Thoracic aorta (tissue), 2 donors: Measurements from ENCODE around the gene USP34. TPM values are rescaled to one million over a fixed set of nuclear protein-coding genes. Genes with fewer than 3 reads are reported as not detected.

Experiments
- ATAC-seq: fragments of 150-250 bp; one replicate; pipeline ENCODE4 v1.8.0; 2017; ENCODE audit warnings: low read depth; ENCODE audit not compliant: insufficient number of reproducible peaks, low FRiP score
- DNase-seq: peaks from one replicate; pipeline ENCODE4 v3.0.0-alpha.2; 2020; ENCODE audit warnings: low spot score
- H3K27ac ChIP-seq, 2 donors: fragments of 200-600 bp; sonication (generic); 1 replicate in 1 of 2; 2 replicates in 1 of 2; pipeline ENCODE4 v1.5.1; 2016; ENCODE audit warnings: mild to moderate bottlenecking in 2 of 2, moderate library complexity in 2 of 2
- H3K27me3 ChIP-seq: fragments of 200-600 bp; sonication (generic); replicated peaks from 2 replicates; pipeline ENCODE4 v1.6.0; 2016; ENCODE audit warnings: mild to moderate bottlenecking; ENCODE audit not compliant: insufficient read depth
- H3K36me3 ChIP-seq: fragments of 200-600 bp; sonication (generic); one replicate; pipeline ENCODE4 v1.5.1; 2016
- H3K4me1 ChIP-seq, 2 donors: fragments of 200-600 bp; sonication (generic); 1 replicate in 1 of 2; 2 replicates in 1 of 2; pipeline versions ENCODE4 v1.5.1 to v1.6.0; 2016; ENCODE audit warnings: low read depth in 2 of 2, mild to moderate bottlenecking in 1 of 2; ENCODE audit not compliant: control insufficient read depth in 1 of 2
- H3K4me3 ChIP-seq: fragments of 200-600 bp; sonication (generic); 2 replicates; pipeline ENCODE4 v1.5.1; 2016; ENCODE audit warnings: mild to moderate bottlenecking
- H3K9me3 ChIP-seq: fragments of 200-600 bp; sonication (generic); 2 replicates; pipeline ENCODE4 v1.5.1; 2016
- total RNA-seq, 2 donors: library from RNA; depleted of rRNA; stranded (reverse); fragments of >200 nt; gene quantifications; one replicate each; pipeline versions ENCODE4 v1.1.0 to v1.2.3, GENCODE V29; 2016
- TF ChIP-seq, protein P1 (sequence below): fragments of 200-600 bp; sonication (generic); IDR thresholded peaks from one replicate; pipeline ENCODE4 v1.5.1; 2019; ENCODE audit warnings: antibody characterized with exemption

The USP34 gene
- total RNA-seq, 2 donors from 2014 or later: 88.0 to 191 TPM

DNA sequence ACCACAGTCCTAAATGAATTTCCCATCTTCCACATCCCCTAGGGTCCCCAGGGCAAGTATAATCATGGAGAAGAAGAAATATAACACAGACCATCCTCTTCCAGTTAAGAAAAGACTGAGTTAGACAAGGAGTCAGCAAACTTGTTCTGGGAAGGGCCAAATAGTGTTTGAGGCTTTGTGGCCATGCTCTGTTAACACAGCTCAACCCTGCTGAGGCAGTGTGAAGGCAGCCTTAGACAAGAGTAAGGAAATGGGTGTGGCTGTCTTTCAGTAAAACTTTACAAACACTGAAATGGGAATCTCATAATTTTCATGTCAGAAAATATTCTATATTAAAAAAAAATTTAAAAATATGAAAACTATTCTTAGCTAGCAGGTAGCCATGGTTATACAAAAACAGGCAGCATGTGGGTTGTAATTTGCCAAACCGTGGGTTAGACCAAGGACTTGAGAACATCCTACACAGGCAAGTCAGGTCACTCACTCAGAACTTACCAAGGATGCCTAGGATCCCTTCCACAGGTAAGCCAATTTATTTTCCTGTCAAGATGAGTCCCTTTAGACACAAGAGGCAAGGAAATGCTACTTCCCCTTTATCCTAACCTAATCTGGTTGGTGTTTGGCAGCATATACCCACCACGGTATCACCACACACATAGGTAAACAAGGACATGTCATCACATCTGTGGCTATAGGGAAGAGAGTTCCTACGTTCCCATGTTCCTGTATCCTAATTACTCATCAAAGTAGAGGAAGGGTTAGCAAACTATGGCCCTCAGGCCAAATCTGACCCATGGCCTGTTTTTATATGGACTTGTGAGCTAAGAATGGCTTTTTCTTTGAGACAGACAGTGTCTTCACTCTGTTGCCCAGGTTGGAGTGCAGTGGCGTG lies 277.0 kb downstream of the USP34 start:
- ATAC-seq: no peak

DNA sequence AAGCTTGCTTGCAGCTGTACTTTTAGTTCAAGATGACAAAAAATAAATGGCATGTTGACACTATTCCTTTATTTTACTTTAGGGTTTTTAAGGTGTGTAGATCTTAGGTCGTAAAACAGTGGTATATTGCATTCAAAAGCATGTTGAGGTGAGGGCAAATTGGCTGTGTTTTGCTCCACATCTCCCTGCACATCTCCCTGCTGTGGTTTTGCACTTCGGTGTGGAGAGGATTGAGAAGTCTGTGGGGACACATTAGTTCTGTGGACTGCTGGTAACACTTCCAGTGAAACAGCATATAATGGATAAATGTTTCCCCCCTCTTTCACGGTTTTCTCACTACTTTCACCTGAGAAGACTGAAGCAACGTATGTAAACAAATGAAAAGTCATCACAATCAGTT lies 283.8 kb downstream of the USP34 start:
- no peak for ATAC-seq
- TF ChIP-seq, protein P1, sequence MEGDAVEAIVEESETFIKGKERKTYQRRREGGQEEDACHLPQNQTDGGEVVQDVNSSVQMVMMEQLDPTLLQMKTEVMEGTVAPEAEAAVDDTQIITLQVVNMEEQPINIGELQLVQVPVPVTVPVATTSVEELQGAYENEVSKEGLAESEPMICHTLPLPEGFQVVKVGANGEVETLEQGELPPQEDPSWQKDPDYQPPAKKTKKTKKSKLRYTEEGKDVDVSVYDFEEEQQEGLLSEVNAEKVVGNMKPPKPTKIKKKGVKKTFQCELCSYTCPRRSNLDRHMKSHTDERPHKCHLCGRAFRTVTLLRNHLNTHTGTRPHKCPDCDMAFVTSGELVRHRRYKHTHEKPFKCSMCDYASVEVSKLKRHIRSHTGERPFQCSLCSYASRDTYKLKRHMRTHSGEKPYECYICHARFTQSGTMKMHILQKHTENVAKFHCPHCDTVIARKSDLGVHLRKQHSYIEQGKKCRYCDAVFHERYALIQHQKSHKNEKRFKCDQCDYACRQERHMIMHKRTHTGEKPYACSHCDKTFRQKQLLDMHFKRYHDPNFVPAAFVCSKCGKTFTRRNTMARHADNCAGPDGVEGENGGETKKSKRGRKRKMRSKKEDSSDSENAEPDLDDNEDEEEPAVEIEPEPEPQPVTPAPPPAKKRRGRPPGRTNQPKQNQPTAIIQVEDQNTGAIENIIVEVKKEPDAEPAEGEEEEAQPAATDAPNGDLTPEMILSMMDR: no peak
- no peak overlapping the region for H3K4me3 ChIP-seq
- H3K27ac ChIP-seq: no peak overlapping the region
- peaks cover 0 to 12% of the 10 kb centered on the region in 2 donors for H3K4me1 ChIP-seq
- no peaks in the 10 kb centered on the region for H3K9me3 ChIP-seq
- H3K27me3 ChIP-seq: no peaks in the 10 kb centered on the region
- no peak for DNase-seq
- H3K36me3 ChIP-seq: peaks cover 61% of the 10 kb centered on the region

More for the DNA sequence above, 277.0 kb downstream of the USP34 start:
- TF ChIP-seq, protein P1: no peak
- no peak overlapping the region for H3K4me3 ChIP-seq
- H3K27me3 ChIP-seq: no peaks in the 10 kb centered on the region
- H3K27ac ChIP-seq: peak overlapping the region; percentile 30
- peaks cover 16% of the 10 kb centered on the region for H3K36me3 ChIP-seq
- DNase-seq: no peak
- no peaks in the 10 kb centered on the region for H3K9me3 ChIP-seq
- H3K4me1 ChIP-seq: peaks cover 3 to 6% of the 10 kb centered on the region in 2 donors

DNA sequence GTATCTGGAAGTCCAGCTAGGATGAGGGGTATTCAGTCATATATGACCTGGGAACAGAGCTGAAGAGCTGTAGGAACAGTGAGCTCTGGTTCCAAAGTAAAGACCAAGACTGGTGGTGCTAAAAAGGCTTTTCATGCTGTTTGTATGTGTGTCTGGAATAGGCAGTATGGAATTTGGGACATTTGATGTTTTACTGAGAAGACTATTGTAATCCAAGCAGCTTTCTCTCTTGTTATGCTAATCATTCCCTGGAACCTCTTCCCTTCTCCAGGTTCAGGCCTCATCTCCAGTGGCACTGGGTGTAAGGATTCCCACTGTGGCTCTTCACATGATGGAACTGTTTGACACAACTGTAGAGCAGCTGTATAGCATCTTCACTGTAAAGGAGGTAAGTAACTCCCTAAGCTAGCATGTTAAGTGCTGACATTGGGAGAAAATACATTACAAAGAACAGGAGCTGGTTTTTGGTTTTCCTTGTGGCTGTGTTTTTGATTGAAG lies 285.6 kb downstream of the USP34 start:
- TF ChIP-seq, protein P1: no peak
- H3K9me3 ChIP-seq: no peaks in the 10 kb centered on the region
- DNase-seq: no peak
- H3K4me1 ChIP-seq: peaks cover 15 to 31% of the 10 kb centered on the region in 2 donors
- peaks cover 61% of the 10 kb centered on the region for H3K36me3 ChIP-seq
- H3K27ac ChIP-seq: no peak overlapping the region
- no peak for ATAC-seq
- no peak overlapping the region for H3K4me3 ChIP-seq
- H3K27me3 ChIP-seq: no peaks in the 10 kb centered on the region

DNA sequence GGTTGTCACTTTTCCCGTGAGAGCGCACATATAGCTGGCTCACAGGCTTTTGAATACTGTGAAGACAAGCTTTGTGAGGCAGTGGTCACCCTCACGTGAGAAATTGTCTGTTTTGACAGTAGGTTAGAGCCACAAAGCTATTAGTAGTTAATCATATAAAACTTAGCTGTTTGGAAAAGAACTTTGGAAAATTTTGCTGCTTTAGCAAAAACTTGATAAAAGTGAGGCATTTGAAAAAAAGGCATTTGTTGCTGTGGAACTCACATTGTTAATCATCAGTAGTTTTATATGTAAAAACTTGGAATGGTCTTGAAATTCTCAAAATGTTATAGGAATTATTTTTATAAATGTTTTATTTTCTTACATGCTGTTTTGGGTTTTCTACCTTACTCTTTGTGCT lies 286.6 kb downstream of the USP34 start:
- Histone ChIP-seq H3K27me3 (no peaks in the 10 kb centered on the region), H3K4me3 (no peak overlapping the region), H3K4me1 (peaks cover 23 to 41% of the 10 kb centered on the region in 2 donors), H3K36me3 (peaks cover 55% of the 10 kb centered on the region), H3K27ac (no peak overlapping the region), H3K9me3 (no peaks in the 10 kb centered on the region)
- ATAC-seq: no peak
- no peak for DNase-seq
- TF ChIP-seq, protein P1: no peak

DNA sequence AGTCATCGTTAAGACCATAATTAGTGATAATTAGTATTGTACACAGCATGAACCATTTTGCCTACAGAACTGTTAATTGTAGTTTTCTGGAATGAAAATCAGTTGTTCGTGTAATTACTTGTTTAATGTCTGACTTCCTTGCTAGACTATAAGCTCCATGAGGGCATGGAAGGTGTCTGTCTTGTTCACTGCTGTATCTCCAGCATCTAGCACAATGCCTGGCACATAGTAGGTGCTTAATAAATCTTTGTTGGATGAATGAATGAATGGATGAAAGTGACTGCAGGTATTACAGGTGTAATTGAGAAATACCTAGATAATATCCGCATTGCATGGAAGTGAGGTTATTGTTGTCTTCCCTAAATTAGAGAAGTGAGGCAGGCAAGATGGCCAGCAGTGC lies 287.1 kb downstream of the USP34 start:
- DNase-seq: no peak
- H3K27ac ChIP-seq: no peak overlapping the region
- no peak for ATAC-seq
- H3K9me3 ChIP-seq: no peaks in the 10 kb centered on the region
- H3K4me1 ChIP-seq: peaks cover 28 to 45% of the 10 kb centered on the region in 2 donors
- H3K27me3 ChIP-seq: no peaks in the 10 kb centered on the region
- no peak overlapping the region for H3K4me3 ChIP-seq
- TF ChIP-seq, protein P1: no peak
- H3K36me3 ChIP-seq: peaks cover 53% of the 10 kb centered on the region
